Ishikawa (cell line): ENCODE results near the gene DNAH2.

Experiments
- REST ChIP-seq: IDR thresholded peaks from 2 replicates; pipeline ENCODE4 v1.6.1; 2012; ENCODE audit warnings: low read depth, mild to moderate bottlenecking
- TCF12 ChIP-seq: IDR thresholded peaks from 2 replicates; pipeline ENCODE4 v1.6.1; 2012; ENCODE audit warnings: low read depth

- TF ChIP-seq TCF12 (no peak), REST (no peak)
Measured at GRCh38 chr17:7721612-7722011, 4.1 kb downstream of the DNAH2 start.
